Vagina (tissue), 2 donors: ENCODE data around the gene DOCK8.

Experiments
- POLR2A ChIP-seq, 2 donors: fragments of 450-650 bp; IDR thresholded peaks; one replicate each; pipeline ENCODE4 v1.6.1; 2017; ENCODE audit warnings: antibody characterized with exemption in 2 of 2, mild to moderate bottlenecking in 2 of 2, moderate library complexity in 2 of 2
- TF ChIP-seq, protein P1 (sequence below), 3 experiments: fragments of 450-650 bp in 2 of 3; fragments of 200-600 bp in 1 of 3; sonication (generic) in 1 of 3; IDR thresholded peaks; one replicate each; pipeline ENCODE4 v1.5.1; 2017 to 2019; ENCODE audit warnings: antibody characterized with exemption in 3 of 3, mild to moderate bottlenecking in 2 of 3, moderate library complexity in 2 of 3

GRCh38 chr9:462121-462520 lies 247.5 kb downstream of the DOCK8 start:
- TF ChIP-seq POLR2A (IDR thresholded peaks at IDR 0.05), result no peak
- TF ChIP-seq, protein P1, sequence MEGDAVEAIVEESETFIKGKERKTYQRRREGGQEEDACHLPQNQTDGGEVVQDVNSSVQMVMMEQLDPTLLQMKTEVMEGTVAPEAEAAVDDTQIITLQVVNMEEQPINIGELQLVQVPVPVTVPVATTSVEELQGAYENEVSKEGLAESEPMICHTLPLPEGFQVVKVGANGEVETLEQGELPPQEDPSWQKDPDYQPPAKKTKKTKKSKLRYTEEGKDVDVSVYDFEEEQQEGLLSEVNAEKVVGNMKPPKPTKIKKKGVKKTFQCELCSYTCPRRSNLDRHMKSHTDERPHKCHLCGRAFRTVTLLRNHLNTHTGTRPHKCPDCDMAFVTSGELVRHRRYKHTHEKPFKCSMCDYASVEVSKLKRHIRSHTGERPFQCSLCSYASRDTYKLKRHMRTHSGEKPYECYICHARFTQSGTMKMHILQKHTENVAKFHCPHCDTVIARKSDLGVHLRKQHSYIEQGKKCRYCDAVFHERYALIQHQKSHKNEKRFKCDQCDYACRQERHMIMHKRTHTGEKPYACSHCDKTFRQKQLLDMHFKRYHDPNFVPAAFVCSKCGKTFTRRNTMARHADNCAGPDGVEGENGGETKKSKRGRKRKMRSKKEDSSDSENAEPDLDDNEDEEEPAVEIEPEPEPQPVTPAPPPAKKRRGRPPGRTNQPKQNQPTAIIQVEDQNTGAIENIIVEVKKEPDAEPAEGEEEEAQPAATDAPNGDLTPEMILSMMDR (IDR thresholded peaks at IDR 0.05), result no peak
